GM12878 (cell line): ENCODE data around the gene ZNRF3. TPM values are rescaled to one million over a fixed set of nuclear protein-coding genes. Genes with fewer than 3 reads are reported as not detected.

Experiments
- ATAC-seq: fragments of 200-7000 bp; cut with Tn5 transposase; 3 replicates; pipeline ENCODE4 v1.9.1; 2020; ENCODE audit warnings: mild to moderate bottlenecking, moderate library complexity
- BruUV-seq: library from RNA; stranded (reverse); fragments of 400-500 nt; replicated peaks from 2 replicates; lab custom pipeline; 2021; lab: Mats Ljungman, UMichigan
- CTCF ChIA-PET: fragments of 300-600 bp; sonication (Branson Sonifier 250); formaldehyde crosslinking; extraction: SDS; loops from one replicate; lab custom pipeline; 2021; ENCODE audit warnings: inconsistent platforms; lab: Yijun Ruan, JAX
- POLR2A ChIA-PET: fragments of 350-600 bp; formaldehyde crosslinking; extraction: SDS; loops from one replicate; lab custom pipeline; 2021; ENCODE audit warnings: inconsistent platforms; lab: Charles Lee
- RAD21 ChIA-PET: fragments of 300-600 bp; sonication (Branson Sonifier 250); formaldehyde crosslinking; loops from one replicate; lab custom pipeline; 2023; ENCODE audit warnings: antibody characterized with exemption; ENCODE audit not compliant: unreplicated experiment; lab: Charles Lee
- SMC1A ChIA-PET: fragments of 300-600 bp; sonication (Branson Sonifier 250); formaldehyde crosslinking; loops from one replicate; lab custom pipeline; 2023; ENCODE audit not compliant: unreplicated experiment, uncharacterized antibody; lab: Charles Lee
- DNase-seq: peaks from one replicate; pipeline ENCODE4 v3.0.0-alpha.2; 2011; ENCODE audit warnings: low read depth, low spot score
- FAIRE-seq: peaks from 3 replicates; lab custom pipeline; 2011; peaks lifted over from hg19 to GRCh38; lab: Jason Lieb, UNC
- H2AFZ ChIP-seq: 2 replicates; pipeline ENCODE4 v1.6.0; 2011; ENCODE audit warnings: low read depth, low read length, control low read depth; ENCODE audit not compliant: control insufficient read depth
- H3K27ac ChIP-seq: 2 replicates; pipeline ENCODE4 v1.5.1; 2011; ENCODE audit warnings: control low read depth; ENCODE audit not compliant: control insufficient read depth, insufficient read depth
- H3K27me3 ChIP-seq, 2 experiments: replicated peaks in 1 of 2; 2 replicates each; pipeline versions ENCODE4 v1.6.0 to v1.6.1; 2011; ENCODE audit warnings: low read length in 1 of 2; ENCODE audit not compliant: control insufficient read depth in 2 of 2, insufficient read depth in 2 of 2
- H3K36me3 ChIP-seq, 2 experiments: 2 replicates each; pipeline ENCODE4 v1.5.1; 2011; ENCODE audit warnings: low read length in 1 of 2; ENCODE audit not compliant: control insufficient read depth in 2 of 2, insufficient read depth in 2 of 2
- H3K4me1 ChIP-seq: 2 replicates; pipeline ENCODE4 v1.6.1; 2011; ENCODE audit warnings: mild to moderate bottlenecking, low read length, moderate library complexity, mixed read lengths; ENCODE audit not compliant: control insufficient read depth, insufficient read depth
- H3K4me2 ChIP-seq: 2 replicates; pipeline ENCODE4 v1.6.0; 2011; ENCODE audit warnings: control low read depth; ENCODE audit not compliant: control insufficient read depth, insufficient read depth
- H3K4me3 ChIP-seq: fragments of 200-600 bp; sonication (generic); 2 replicates; pipeline ENCODE4 v1.5.1; 2016
- H3K79me2 ChIP-seq: 2 replicates; pipeline ENCODE4 v1.6.0; 2011; ENCODE audit warnings: low read length; ENCODE audit not compliant: control insufficient read depth, insufficient read depth
- H3K9ac ChIP-seq: 2 replicates; pipeline ENCODE4 v1.8.0; 2011; ENCODE audit warnings: low read length, control low read depth, mixed read lengths; ENCODE audit not compliant: control insufficient read depth, insufficient read depth
- H3K9me3 ChIP-seq: replicated peaks from 3 replicates; pipeline ENCODE4 v1.5.1; 2011; ENCODE audit warnings: mild to moderate bottlenecking, low read length; ENCODE audit not compliant: control insufficient read depth, insufficient read depth
- H4K20me1 ChIP-seq: 2 replicates; pipeline ENCODE4 v1.6.0; 2011; ENCODE audit not compliant: control insufficient read depth, insufficient read depth
- DPF2 ChIP-seq: fragments of 450-650 bp; IDR thresholded peaks from 2 replicates; pipeline ENCODE4 v1.6.1; 2017; ENCODE audit warnings: mild to moderate bottlenecking
- FOS ChIP-seq: IDR thresholded peaks from 3 replicates; pipeline ENCODE4 v1.6.1; 2011; ENCODE audit warnings: borderline replicate concordance; ENCODE audit not compliant: insufficient read length; ENCODE audit errors: extremely low read depth
- HCFC1 ChIP-seq: fragments of 150-350 bp; IDR thresholded peaks from 2 replicates; pipeline ENCODE4 v1.6.1; 2014; ENCODE audit warnings: low read length
- HDAC6 ChIP-seq: fragments of 200-600 bp; sonication (generic); IDR thresholded peaks from one replicate; pipeline ENCODE4 v1.8.0; 2017; ENCODE audit warnings: antibody characterized with exemption; ENCODE audit not compliant: unreplicated experiment
- IKZF1 ChIP-seq: fragments of 450-650 bp; conservative IDR thresholded peaks from 2 replicates; pipeline ENCODE4 v1.6.1; 2017; ENCODE audit warnings: antibody characterized with exemption, mild to moderate bottlenecking
- MLLT1 ChIP-seq: fragments of 450-650 bp; IDR thresholded peaks from 2 replicates; pipeline ENCODE4 v1.6.1; 2016; ENCODE audit warnings: mild to moderate bottlenecking
- NBN ChIP-seq: fragments of 450-650 bp; IDR thresholded peaks from 2 replicates; pipeline ENCODE4 v1.6.1; 2016
- NFXL1 ChIP-seq: fragments of 450-650 bp; IDR thresholded peaks from 2 replicates; pipeline ENCODE4 v1.6.1; 2017; ENCODE audit warnings: antibody characterized with exemption, mild to moderate bottlenecking, borderline replicate concordance
- NKRF ChIP-seq: fragments of 450-650 bp; conservative IDR thresholded peaks from 2 replicates; pipeline ENCODE4 v1.6.1; 2017; ENCODE audit warnings: mild to moderate bottlenecking, moderate library complexity
- PKNOX1 ChIP-seq: fragments of 450-650 bp; IDR thresholded peaks from 2 replicates; pipeline ENCODE4 v1.6.1; 2016; ENCODE audit warnings: mild to moderate bottlenecking
- SREBF1 ChIP-seq: IDR thresholded peaks from 2 replicates; pipeline ENCODE4 v1.6.1; 2012; ENCODE audit warnings: mild to moderate bottlenecking, low read length
- USF2 ChIP-seq: IDR thresholded peaks from 2 replicates; pipeline ENCODE4 v1.6.1; 2011; ENCODE audit warnings: low read depth, low read length, improper control_type of control experiment, borderline replicate concordance
- ZNF592 ChIP-seq: fragments of 450-650 bp; IDR thresholded peaks from 2 replicates; pipeline ENCODE4 v1.6.1; 2017; ENCODE audit warnings: mild to moderate bottlenecking, moderate library complexity
- WGBS: methylation state at CpG from one replicate; pipeline ENCODE4 v1.1.6; 2016; ENCODE audit warnings: low lambda C conversion rate; ENCODE audit not compliant: insufficient replicate concordance, insufficient coverage; ENCODE audit errors: missing lambda C conversion rate; 5-methylcytosine and 5-hydroxymethylcytosine counted together
- in situ Hi-C: fragments of 300-500 bp; cut with MboI; formaldehyde crosslinking; loops from 9 replicates; pipeline ENCODE4 v1.14.3; 2018; ENCODE audit warnings: mixed read lengths
- intact Hi-C: fragments of 100-400 bp; cut with micrococcal nuclease; formaldehyde crosslinking; loops from one replicate; pipeline ENCODE4 v1.14.2; 2022; ENCODE audit not compliant: unreplicated experiment
- polyA plus RNA-seq, 11 experiments: library from polyadenylated mRNA; depleted of rRNA in 4 of 11; unstranded in 6 of 11; stranded (reverse) in 5 of 11; fragments of >200 nt; fragmentation: Nextera tagmentation in 4 of 11; fragmentation: Illumina TruSeq in 1 of 11; extraction: Ambion mirVana in 4 of 11; extraction: Trizol in 1 of 11; gene quantifications; 1 replicate in 1 of 11; 2 replicates in 10 of 11; pipeline versions ENCODE4 v1.2.1 to v1.2.3, GENCODE V29; 2011 to 2016; ENCODE audit warnings: inconsistent platforms in 2 of 11, missing spikeins in 2 of 11, low read depth in 1 of 11
- total RNA-seq, 4 experiments: library from RNA; depleted of rRNA in 3 of 4; stranded (reverse); fragments of >200 nt in 3 of 4; fragmentation: Illumina TruSeq in 1 of 4; extraction: Trizol in 1 of 4; gene quantifications; 2 replicates each; pipeline versions ENCODE4 v1.2.1 to v1.2.3, GENCODE V29; 2013 to 2021

The ZNRF3 gene
- total and polyA plus RNA-seq, 10 of the 15 experiments (the other 5 are each of a cell fraction or from before 2014, with no cell fraction given): 0.05 to 2.4 (median 0.46) TPM

- no peaks in the 10 kb centered on the region for H4K20me1 ChIP-seq
- in situ Hi-C loops (no loop called here), intact Hi-C loops (no loop called here)
- H3K36me3 ChIP-seq: no peaks in the 10 kb centered on the region
- CTCF ChIA-PET: interaction anchor here (1.0 to 2.7 kb wide), 3 partner anchors 9 to 151 kb away, joined by 3 to 13 read pairs (median 4); no protein-coding TSS in a partner anchor
- H3K79me2 ChIP-seq: no peaks in the 10 kb centered on the region
- WGBS: 40% methylated on average over 9 of the region's 9 CpGs
- no peak overlapping the region for H3K9ac ChIP-seq
- no peak overlapping the region for H3K4me3 ChIP-seq
- SMC1A ChIA-PET: interaction anchor here (4.5 to 6.9 kb wide), 2 partner anchors 9 to 14 kb away, joined by 24 to 50 read pairs; no protein-coding TSS in a partner anchor
- no peak overlapping the region for H2AFZ ChIP-seq
- TF ChIP-seq NKRF (no peak), MLLT1 (no peak), DPF2 (no peak), SREBF1 (no peak), FOS (no peak), IKZF1 (no peak), USF2 (no peak), HCFC1 (no peak), NFXL1 (no peak), NBN (no peak), PKNOX1 (no peak), ZNF592 (no peak), HDAC6 (no peak)
- no peaks in the 10 kb centered on the region for H3K9me3 ChIP-seq
- no peak for DNase-seq
- RAD21 ChIA-PET: interaction anchor here (0.9 to 2.2 kb wide), 3 partner anchors 10 to 78 kb away, joined by 3 to 7 read pairs (median 6); no protein-coding TSS in a partner anchor
- no peaks in the 10 kb centered on the region for H3K27me3 ChIP-seq
- H3K27ac ChIP-seq: no peak overlapping the region
- no peaks in the 10 kb centered on the region for H3K4me1 ChIP-seq
- FAIRE-seq: no peak
- POLR2A ChIA-PET: interaction anchor here (0.7 to 1.2 kb wide), 2 partner anchors 11 to 27 kb away, joined by 3 to 4 read pairs; no protein-coding TSS in a partner anchor
- BruUV-seq: no TSS peak
- no peak overlapping the region for H3K4me2 ChIP-seq
- no peak for ATAC-seq
These were observed 120.7 kb downstream of the ZNRF3 start for GRCh38 chr22:29003975-29004646.
